GM19238 (cell line): Measurements from ENCODE around the gene TMEM131.

Experiments used
- DNase-seq: peaks from one replicate; pipeline ENCODE4 v3.0.0; 2011; ENCODE audit warnings: low spot score; ENCODE audit not compliant: insufficient read length

Gene TMEM131

GRCh38 chr2:97708608-97709007 is 287.1 kb downstream of the TMEM131 start:
- no peak for DNase-seq

GRCh38 chr2:97708048-97708380 is 287.7 kb downstream of the TMEM131 start:
- no peak for DNase-seq

- DNase-seq, result no peak
Observed at GRCh38 chr2:97707362-97708047, 288.2 kb downstream of the TMEM131 start.

- no peak for DNase-seq
Observed at GRCh38 chr2:97706708-97707345, 288.9 kb downstream of the TMEM131 start.
